ENCODE data around the gene RPL21.
"Not testable (repeated sequence)": the region's sequence is repeated elsewhere in the genome, so short reads cannot be mapped to it uniquely, and the experiment has no call there.

The RPL21 gene

GRCh38 chr13:27251166-27252091 lies at the start of gene RPL21:
Gene RPL21, plus strand, starts transcription at chr13:27251558. Its CDS starts 2,219 bp downstream, at chr13:27253777.
- DNase-seq = peak; percentile 95

GRCh38 chr13:27201661-27202060 lies 49.7 kb upstream of the RPL21 start:
- no peak for DNase-seq

GRCh38 chr13:27203186-27203585 lies 48.2 kb upstream of the RPL21 start:
- no peak for DNase-seq

DNA sequence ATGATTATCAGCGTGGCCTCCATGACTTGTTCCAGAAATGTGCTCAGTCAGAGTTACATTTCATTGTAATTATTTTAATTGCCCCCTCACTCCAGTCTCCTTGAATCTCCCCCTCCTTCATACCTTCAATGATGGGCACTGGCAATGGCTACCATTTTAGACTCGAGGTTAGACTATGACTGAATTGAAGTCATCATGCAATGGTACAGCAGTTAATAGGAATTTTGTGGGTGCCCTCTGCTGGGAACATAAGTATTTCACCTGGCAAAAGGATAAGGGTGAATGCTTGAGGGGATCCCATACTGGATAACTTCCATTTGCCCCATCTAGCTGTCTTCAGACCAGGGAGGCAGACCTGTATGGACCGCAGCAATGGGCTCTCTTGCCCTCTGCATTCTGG lies 47.5 kb upstream of the RPL21 start:
- no peak for DNase-seq

DNA sequence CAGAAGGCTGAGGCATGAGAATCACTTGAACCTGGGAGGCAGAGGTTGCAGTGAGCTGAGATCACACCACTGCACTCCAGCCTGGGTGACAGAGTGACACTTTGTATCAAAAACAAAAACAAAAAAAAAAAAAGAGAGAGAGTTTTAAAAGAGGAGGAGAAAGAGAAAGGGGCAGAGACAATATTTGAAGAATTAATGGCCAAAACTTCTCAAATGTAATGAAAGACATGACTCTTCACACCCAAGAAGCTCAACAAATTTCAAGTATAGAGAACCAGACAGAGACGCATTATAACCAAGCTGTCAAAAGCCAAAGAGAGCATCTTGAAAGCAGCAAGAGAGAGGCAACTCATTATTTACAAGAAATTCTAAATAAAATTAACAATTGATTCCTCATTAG lies 42.8 kb upstream of the RPL21 start:
- DNase-seq = no peak

- DNase-seq = no peak
These were observed 40.1 kb upstream of the RPL21 start for GRCh38 chr13:27211271-27211670.

DNA sequence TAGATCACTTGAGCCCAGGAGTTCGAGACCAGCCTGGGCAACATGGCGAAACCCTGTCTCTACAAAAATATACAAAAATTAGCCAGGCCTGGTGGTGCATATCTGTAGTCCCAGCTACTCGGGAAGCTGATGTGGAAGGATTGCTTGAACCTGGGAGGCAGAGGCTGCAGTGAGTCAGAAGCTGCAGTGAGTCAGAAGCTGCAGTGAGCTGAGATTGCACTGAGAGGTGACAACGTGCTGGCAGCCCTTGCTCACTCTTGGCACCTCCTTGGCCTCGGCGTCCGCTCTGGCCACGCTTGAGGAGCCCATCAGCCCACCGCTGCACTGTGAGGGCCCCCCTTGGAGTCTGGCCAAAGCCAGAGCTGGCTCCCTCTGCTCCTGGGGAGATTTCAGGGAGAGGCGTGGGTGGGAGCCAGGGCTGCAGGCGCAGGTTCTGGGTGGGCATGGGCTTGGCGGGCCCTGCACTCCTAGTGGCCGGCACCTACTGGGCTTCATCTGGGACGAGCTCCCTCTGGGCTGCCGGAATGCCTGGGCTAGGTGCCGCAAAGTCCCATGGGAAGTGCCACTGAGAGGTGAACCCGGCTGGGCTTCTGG lies 39.5 kb upstream of the RPL21 start:
- no peak for DNase-seq

DNA sequence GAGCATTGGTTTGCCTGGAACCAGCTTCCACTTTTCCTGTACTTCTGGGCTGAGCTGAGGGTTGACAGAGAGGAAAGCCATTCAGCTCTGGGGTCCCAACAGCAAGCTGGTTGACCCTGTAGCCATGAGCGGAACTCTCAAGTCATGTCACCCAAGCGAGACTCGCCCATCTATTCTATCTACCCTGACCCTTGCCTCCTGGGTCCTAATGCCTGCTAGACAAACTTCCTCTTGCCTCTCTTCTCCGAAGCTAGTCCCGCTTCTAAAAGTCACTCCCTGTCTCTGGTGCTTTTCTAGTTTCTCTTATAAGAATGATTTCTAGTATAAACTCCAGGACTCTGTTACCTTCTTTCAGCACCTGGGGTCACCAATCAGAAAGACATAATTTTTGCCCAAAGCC lies 38.0 kb upstream of the RPL21 start:
- DNase-seq = not testable (repeated sequence)

GRCh38 chr13:27217791-27218190 lies 33.6 kb upstream of the RPL21 start:
- not testable (repeated sequence) for DNase-seq

DNA sequence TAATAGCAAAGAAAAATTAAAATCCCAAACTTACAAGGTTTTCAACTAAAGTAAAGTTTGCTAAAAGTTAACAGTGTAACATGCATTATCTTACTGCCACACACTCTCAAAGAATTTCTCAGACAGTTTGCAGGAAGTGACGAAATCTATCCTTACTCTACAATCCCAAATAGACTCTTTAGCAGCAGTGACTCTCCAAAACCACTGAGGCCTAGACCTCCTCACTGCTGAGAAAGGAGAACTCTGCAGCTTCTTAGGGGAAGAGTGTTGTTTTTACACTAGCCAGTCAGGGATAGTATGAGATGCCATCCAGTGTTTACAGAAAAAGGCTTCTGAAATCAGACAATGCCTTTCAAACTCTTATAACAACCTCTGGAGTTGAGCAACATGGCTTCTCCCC lies 32.5 kb upstream of the RPL21 start:
- DNase-seq = not testable (repeated sequence)

DNA sequence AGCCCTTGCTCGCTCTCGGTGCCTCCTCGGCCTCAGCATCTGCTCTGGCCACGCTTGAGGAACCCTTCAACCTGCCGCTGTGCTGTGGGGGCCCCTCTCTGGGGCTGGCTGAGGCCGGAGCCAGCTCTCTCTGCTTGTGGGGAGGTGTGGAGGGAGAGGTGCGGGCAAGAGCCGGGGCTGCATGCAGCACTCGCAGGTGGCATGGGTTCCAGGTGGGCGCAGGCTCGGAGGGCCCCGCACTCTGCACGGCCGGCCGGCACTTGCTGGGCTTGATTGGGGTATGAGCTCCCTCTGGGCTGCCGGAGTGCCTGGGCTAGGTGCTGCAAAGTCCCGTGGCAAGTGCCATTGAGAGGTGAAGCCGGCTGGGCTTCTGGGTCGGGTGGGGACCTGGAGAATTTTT lies 31.7 kb upstream of the RPL21 start:
- DNase-seq = no peak

DNA sequence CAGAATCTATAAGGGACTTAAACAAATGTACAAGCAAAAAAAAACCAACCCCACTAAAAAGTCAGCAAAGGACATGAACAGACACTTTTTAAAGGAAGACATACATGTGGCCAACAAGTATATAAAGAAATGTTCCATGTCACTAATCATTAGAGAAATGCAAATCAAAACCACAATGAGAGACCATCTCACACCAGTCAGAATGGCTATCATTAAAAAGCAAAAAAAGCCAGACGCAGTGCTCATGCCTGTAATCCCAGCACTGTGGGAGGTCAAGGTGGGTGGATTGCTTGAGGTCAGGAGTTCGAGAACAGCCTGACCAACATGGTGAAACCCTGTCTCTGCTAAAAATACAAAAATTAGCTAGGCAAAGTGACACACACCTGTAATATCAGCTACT lies 29.3 kb upstream of the RPL21 start:
- DNase-seq = not testable (repeated sequence)

DNA sequence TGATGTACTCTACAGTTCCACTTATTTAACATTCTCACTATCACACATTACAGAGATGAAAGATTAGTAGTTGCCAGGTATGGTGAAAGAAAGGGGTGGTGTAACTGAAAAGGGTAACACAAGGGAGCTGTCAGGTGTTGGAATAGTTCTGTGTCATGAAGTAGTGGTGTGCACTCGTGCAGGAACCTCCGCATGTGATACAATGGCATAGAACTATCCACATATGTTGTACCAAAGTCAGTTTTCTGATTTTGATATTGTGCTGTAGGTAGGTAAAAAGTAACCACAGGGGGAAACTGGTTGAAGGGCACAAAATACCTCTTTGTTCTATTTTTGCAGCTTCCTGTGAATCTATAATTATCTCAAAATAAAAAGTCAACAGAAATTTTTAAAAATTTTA lies 24.4 kb upstream of the RPL21 start:
- DNase-seq = no peak

- no peak for DNase-seq
These were observed 23.2 kb upstream of the RPL21 start for GRCh38 chr13:27228131-27228530.

DNA sequence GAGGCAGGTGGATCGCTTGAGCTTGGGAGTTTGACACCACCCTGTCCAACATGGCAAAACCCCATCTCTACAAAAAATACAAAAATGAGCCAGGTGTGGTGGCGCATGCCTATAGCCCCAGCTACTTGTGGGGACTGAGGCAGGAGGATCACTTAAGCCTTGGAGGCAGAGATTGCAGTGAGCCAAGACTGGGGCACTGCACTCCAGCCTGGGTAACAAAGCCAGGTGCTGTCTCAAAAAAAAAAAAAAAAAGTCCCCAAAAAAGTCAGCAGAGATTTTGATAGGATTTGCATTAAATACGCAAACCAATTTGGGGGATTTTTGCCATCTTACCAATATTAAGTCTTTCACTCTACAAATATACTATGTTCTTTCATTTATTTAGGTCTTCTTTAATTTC lies 21.7 kb upstream of the RPL21 start:
- DNase-seq = no peak

DNA sequence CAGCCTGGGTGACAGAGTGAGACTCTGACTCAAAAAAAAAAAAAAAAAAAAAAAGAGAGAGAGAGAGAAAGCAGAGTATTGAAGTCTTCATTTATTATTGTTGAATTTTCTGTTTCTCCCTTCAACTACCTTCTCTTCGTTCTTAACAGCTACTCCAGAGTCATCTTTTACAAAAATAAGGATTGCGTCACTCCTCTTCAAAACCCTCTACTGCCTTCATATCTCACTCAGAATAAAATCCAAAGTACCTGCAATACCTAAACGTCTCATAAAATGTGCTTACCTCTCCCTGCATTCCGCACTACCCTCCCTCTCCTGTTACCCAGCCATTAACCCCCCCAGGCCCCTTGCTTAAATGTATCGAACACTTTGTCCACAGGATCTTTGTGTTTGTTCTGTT lies 17.4 kb upstream of the RPL21 start:
- DNase-seq = no peak

DNA sequence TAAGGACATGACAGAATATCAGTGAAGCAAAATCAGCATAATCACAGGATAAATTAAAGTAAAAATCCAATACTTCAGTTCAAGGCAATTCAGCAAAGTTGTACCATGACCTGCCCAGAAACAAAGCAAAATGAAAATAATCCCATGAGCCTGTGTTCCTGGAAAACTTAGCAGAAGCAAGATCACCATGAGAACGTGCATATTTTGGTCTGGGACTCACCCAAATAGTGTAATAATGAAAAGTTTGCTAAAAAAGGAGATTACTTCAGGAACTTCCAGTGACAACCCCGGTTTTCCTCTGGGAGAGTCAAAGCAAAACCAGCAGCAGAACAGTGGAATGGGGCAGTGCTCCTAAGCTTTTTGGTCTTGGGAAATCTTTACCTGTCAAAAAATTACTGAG lies 14.9 kb upstream of the RPL21 start:
- DNase-seq = no peak

DNA sequence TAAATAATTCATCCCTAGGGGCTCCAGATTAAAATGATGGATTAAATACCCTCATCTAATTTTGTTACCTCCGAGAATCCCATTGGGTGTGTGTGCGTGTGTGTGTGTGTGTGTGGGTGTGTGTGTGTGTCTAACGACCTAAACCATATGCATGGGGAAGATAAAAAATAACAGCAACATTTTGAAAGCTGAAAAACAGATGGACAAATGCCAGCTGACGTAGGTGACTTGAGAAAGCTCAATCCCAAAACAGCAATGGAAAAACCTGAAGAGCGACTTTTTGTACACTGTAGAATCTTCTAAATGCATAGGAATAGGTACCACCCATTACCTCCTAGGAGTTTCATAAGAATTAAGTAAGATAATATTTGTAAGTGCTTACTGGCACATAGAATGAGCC lies 8.7 kb upstream of the RPL21 start:
- DNase-seq = no peak

GRCh38 chr13:27245610-27246009 lies 5.7 kb upstream of the RPL21 start:
- DNase-seq = no peak

DNA sequence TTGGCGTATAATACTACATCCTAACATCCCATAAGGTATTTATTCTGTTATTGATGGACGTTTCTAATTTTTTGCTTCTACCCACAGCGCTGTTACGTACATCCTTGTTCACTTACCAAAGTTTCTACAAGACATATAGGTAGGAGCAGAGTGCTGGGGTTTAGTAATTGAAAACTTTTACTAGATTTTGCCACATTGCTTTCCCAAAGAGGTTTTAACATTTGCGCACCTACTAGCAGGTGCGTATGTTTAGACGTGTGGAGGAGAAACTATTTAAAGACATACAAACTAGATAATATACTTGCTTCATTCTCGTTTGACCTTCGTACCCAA lies 559 bp upstream of the RPL21 start:
- DNase-seq = no peak

- no peak for DNase-seq
These were observed 1.1 kb downstream of the RPL21 start for GRCh38 chr13:27252467-27252866.

- no peak for DNase-seq
These were observed 5.8 kb downstream of the RPL21 start for GRCh38 chr13:27257233-27257568.

DNA sequence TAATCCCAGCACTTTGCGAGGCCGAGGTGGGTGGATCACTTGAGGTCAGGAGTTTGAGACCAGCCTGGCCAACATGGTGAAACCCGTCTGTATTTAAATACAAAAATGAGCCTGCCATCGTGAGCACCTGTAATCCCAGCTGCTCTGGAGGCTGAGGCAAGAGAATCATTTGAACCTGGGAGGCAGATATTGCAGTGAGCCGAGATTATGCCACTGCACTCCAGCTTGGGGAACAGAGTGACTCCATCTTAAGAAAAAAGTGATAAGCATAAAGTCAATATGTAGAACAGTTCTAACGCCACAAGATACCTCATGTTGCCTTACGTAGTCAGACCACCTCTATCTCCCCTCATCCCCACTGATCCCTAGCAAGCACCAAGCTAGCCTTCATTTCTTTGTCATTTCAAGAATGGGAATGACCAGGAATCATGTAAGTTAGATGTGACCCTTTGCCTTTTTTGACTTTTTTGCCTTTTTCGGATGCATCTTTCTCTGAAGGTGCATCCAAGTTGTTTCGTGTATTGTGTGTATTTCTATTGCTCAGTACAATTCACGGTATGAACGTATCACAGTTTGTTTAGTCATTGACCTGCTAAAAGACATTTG lies 6.4 kb downstream of the RPL21 start:
- no peak for DNase-seq

DNA sequence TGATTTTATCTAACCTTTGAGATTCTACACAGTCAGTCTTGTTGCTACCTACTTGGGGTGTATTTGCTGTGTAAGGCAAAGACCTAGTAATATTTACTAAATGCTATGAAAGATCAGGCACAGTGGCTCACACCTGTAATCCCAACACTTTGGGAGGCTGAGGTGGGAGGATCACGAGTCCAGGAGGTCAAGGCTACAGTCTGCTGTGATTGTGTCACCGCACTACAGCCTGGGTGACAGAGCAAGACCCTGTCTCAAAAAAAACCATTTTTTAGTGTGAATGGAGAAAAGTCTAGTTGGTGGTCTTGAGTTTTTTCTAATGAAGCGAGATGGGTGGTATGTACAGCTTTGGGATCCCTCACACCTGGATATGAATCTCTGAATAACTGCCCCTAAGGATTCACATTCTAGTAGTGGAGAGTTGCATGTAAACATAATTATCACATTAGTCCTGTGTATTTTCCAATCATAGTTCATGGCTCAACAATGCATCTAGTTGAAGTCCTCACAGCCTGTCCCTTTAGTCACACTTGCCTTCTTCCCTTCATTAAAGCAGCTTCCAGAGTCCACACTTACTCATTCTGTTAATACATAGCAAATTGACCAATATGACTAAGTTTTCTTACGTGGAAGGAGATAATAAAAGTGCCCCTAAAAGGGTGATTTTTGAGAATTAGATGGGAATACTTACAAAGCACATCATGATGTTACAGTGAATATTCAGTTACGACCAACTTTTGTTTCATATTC lies 7.5 kb downstream of the RPL21 start:
- no peak for DNase-seq

Measured in NCI-H146 (cell line).